NCI-H82 (cell line): ENCODE measurements around the gene VTA1.
A peak's percentile ranks its signal among the peaks of the same experiment; 100 is the strongest.

Experiments used
- DNase-seq: peaks from one replicate; lab custom pipeline; 2025; lab: John Stamatoyannopoulos, UW

Gene VTA1

GRCh38 chr6:142171351-142171750 is 24.3 kb downstream of the VTA1 start:
- no peak for DNase-seq

GRCh38 chr6:142172758-142173157 is 25.7 kb downstream of the VTA1 start:
- no peak for DNase-seq

- DNase-seq, result no peak
Measured at GRCh38 chr6:142173980-142174379, 26.9 kb downstream of the VTA1 start.

DNA sequence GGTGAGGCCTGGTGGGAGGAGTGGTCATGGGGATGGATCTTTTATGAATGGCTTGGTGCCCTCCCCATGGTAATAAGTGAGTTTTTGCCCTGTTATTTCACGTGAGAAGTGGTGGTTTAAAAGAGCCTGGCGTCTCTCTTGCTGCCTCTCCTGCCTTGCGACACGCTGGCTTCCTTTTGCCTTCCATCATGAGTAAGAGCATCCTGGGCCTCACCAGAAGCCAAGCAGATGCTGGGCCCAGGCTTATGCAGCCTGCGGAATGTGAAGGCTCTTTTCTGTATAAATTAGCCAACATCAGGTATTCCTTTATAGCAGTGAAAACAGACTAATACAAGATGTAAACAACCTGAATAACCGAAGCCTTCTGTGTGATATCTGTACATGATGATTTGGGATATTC is 27.6 kb downstream of the VTA1 start:
- DNase-seq, result no peak

- no peak for DNase-seq
Measured at GRCh38 chr6:142178129-142178528, 31.1 kb downstream of the VTA1 start.

DNA sequence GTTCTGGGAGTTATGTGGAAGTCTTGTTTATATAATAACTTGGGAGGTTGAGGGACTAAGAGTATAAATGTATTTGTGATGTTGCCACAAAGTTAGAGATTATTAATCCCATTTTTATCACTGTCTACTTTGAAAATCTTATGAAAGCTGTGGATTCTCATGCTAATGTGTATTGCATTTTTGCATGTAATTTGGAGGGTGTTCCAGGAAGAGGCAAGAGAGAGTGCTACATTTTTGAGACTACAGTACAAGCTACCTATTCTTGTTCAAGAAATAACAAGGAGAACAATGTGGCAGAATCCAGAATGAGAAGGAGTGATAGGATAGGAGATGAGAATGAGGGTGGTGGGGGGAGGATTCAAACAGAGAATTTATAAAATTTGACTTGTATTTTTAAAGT is 34.9 kb downstream of the VTA1 start:
- no peak for DNase-seq

- DNase-seq, result no peak
Measured at GRCh38 chr6:142183351-142183750, 36.3 kb downstream of the VTA1 start.

GRCh38 chr6:142184307-142184706 is 37.2 kb downstream of the VTA1 start:
- no peak for DNase-seq

- DNase-seq, result no peak
Measured at GRCh38 chr6:142185641-142186040, 38.6 kb downstream of the VTA1 start.

DNA sequence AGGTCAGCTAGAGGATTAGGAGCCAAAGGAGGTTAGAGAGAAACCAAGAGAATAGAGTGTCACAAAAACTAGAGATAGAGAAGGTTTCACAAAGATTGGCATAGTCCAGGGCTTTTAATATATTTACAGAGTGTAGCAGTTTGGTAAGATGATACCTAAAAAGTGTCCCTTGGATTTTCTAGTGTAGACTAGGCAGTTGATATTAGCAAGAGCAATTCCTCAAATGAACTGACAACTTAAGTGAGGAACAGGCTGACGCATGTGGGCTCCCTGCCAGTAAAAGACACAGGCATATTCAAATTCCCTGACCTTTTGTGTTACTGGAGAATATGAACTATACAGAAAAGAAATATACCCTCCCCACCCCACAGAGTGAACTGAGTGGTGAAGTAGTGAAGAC is 40.1 kb downstream of the VTA1 start:
- DNase-seq, result no peak

GRCh38 chr6:142188341-142188740 is 41.3 kb downstream of the VTA1 start:
- peak; percentile 8 for DNase-seq

DNA sequence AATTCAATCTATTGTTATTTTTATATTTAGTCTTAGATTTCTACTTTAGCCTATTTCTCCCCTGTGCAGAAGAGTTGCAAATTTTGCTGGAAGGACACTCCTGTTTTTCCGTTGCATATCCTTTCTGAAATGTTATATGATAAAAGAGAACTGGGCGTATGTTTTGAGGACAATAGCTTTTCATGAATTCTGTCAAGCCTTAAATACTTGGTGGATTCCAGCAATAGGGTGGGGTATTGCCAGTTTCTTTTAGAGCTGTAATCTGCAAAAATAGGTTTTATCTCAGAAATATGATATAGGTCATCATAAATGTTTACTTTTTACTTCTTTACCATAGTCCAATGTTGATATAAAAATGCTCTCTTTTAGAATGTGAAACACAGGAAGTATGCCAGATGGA is 42.0 kb downstream of the VTA1 start:
- DNase-seq, result no peak

- no peak for DNase-seq
Measured at GRCh38 chr6:142192343-142192742, 45.3 kb downstream of the VTA1 start.

- no peak for DNase-seq
Measured at GRCh38 chr6:142193621-142194020, 46.6 kb downstream of the VTA1 start.

- DNase-seq, result no peak
Measured at GRCh38 chr6:142195862-142196541, 48.9 kb downstream of the VTA1 start.

DNA sequence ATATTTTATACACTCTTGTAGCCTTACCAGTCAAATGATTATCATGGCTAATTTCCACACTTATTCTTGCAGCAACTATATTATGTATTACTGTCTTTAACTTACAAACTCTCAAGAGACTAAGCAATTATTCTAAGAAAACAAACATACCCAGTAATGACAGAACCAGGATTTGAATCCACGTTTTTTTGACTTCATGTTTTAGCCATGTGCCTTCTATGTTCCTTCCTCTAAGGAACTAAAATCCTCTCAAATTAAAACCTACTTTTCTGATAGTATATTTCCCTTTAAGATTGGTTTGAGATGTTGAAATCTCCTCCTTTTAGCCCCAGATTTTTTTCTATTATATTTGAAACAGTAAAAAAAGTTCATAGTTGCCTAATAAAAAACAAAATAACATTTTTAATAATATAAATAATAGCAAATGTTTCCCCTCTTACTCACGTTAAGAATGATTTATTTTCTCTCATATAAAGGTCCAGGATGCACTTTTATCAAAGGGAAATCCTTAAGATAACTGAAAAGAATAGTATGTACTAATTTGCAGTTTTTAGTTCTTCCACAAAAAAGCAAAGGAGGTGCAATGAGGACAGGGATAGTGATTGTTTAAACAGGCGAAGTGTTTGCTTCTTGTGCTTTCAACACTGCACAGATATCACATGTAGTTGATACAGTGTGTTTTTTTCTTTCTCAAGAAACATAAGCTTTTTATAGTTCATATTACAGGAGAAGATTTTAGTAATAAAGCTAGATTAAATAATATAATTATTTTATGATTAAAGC is 54.0 kb downstream of the VTA1 start:
- DNase-seq, result no peak

- peak; percentile 48 for DNase-seq
Measured at GRCh38 chr6:142207265-142207877, 60.3 kb downstream of the VTA1 start.

DNA sequence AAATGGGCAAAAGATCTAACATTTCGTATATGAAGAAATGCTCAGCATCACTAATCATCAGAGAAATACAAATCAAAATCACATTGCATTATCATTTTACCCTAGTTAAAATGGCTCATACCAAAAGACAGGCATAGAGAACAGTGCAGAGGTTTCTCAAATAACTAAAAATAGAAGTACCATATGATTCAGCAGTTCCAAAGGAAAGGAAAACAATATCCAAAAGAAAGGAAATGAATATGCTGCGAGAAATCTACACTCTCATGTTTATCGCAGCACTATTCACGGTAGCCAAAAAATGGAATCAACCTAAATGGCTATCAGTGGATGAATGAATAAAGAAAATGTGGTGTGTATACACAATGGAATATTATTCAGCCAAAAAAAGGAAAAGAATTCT is 63.5 kb downstream of the VTA1 start:
- no peak for DNase-seq

DNA sequence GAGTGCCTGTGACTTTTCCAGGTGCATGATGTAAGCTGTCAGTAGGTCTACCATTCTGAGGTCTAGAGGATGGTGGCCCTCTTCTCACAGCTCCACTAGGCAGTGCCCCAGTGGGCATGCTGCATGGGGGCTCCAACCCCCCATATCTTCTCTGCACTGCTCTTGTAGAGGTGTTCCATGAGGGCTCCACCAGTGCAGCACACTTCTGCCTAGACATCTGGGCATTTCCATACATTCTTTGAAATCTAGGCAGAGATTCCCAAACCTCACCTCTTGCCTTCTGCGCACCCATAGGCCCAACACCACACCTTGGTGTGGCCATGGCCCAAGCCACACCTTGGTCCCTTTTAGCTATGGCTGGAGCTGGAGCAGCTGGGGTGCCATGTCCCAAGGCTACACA is 66.3 kb downstream of the VTA1 start:
- no peak for DNase-seq

DNA sequence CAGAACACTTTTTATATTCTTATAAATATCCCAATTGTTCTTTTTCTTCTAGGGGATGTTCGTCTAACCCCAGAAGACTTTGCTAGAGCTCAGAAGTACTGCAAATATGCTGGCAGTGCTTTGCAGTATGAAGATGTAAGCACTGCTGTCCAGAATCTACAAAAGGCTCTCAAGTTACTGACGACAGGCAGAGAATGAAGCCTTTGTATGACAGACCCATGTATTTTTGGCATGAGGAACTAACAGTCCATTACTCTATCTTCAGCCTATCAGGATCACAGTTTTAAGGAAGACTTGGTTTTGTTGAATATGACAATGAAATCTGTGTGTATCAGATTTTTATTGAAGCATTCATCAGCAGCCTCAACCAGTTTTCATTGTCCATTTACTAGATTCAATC is 71.4 kb downstream of the VTA1 start:
- DNase-seq, result no peak

GRCh38 chr6:142222022-142222421 is 75.0 kb downstream of the VTA1 start:
- DNase-seq, result no peak

GRCh38 chr6:142223938-142224337 is 76.9 kb downstream of the VTA1 start:
- DNase-seq, result peak; percentile 41

DNA sequence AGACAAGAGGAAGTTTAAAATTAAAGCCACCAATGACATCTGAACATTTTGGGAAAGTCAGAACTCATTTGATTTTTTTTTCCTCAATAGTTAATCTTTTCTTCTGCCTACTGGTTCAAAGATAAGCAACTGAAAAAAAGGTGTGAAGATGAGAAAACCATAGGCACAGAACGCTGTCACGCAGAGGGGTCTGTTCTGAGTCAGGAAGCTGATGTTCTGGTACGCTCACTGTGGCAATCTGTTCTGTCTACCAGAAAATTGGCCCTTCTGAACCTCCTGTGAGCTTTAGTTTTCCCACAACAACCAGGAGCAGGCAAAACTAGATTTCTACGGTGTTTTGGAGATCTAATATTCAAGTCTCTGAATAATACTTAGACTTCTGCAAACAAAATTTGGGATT is 78.1 kb downstream of the VTA1 start:
- no peak for DNase-seq
